HG03097 (cell line): ENCODE measurements around the gene MED13L.
"Not testable (repeated sequence)": the region's sequence is repeated elsewhere in the genome, so short reads cannot be mapped to it uniquely, and the experiment has no call there.

Experiments used
- ATAC-seq: cut with Tn5 transposase; IDR thresholded peaks from one replicate; pipeline ENCODE4 v1.9.1; 2021; ENCODE audit not compliant: unreplicated experiment, low FRiP score

MED13L gene

GRCh38 chr12:116249938-116250337 is 27.6 kb downstream of the MED13L start:
- ATAC-seq: no peak

GRCh38 chr12:116248930-116249329 is 28.6 kb downstream of the MED13L start:
- ATAC-seq: no peak

DNA sequence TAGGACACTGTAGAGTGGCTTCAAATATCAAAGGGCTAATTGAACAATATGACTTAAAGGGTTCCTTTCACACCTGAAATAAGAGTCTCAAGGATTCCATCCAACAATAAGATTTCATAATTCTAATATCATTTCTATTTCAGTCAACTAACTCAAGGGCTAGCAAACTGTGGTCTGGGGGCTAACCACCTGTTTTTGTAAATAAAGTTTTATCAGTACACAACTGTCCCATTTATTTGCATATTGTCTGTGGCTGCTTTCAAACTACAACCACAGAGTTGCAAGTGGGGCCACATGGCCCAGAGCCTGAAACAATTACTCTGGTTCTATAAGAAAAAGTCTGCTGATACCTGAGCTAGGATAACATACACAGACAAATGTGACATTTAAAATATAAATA is 29.1 kb downstream of the MED13L start:
- ATAC-seq: no peak

- no peak for ATAC-seq
Observed at GRCh38 chr12:116247377-116247776, 30.1 kb downstream of the MED13L start.

GRCh38 chr12:116246490-116247179 is 30.9 kb downstream of the MED13L start:
- ATAC-seq: no peak

DNA sequence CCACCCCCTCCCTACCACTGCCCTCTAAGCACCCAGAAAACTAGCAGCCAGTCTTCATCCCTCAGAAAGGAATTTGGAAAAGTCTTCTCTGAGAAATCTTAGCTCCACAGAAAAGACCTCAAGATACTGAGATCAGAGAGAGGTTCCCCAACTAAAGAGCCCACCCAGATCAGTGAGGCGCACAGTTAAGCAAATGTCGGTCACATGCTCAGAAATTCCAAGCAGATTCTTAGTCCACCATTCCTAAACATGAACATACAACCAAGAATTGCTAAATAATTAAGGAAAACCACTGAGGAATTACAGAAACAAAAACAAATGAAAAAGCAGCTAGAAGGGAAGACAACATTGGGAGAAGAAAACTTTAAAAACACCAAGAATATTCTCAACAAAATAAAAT is 32.3 kb downstream of the MED13L start:
- ATAC-seq: no peak

DNA sequence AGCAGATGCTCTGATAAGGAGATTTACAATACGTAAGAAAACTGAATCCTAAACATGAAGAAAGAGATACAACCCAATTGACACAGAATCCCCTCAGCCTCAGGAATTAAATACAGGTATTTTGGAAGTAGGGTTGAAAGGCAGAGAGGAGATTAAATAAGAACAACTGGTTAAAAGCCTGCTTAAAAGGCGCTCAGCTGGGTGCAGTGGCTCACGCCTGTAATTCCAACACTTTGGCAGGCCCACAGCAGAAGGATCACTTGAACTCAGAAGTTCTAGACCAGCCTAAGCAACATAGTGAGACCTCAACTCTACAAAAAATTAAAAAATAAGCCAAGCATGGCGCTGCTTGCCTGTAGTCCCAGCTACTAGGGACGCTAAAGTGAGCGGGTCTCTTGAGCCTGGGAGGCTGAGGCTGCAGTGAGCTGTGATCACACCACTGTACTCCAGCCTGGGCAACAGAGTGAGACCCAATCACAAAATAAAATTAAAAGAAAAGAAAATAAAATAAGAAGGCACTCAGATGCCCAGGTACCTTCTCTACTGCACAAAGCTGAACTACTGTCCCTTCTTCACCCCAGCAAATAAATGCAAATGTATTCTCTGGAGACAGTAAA is 32.9 kb downstream of the MED13L start:
- no peak for ATAC-seq

GRCh38 chr12:116244001-116244400 is 33.5 kb downstream of the MED13L start:
- no peak for ATAC-seq

DNA sequence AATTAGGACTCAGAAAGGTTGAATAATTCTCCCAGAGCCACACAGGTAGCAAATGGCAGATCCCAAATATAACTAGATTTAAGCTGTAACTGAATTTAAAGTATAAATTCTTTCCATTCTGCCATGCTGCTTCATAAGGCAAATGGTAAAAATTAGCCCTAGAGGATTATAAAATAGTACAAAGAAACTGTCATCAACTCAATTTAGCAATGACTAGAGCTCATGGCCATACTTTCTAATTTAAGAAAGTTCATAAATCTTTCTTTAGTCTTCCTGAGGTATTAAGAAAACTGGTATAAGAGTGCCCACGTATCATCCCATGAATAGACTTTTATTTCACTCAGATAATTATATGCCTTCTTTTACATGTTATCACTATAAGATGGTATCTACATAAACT is 34.8 kb downstream of the MED13L start:
- no peak for ATAC-seq

DNA sequence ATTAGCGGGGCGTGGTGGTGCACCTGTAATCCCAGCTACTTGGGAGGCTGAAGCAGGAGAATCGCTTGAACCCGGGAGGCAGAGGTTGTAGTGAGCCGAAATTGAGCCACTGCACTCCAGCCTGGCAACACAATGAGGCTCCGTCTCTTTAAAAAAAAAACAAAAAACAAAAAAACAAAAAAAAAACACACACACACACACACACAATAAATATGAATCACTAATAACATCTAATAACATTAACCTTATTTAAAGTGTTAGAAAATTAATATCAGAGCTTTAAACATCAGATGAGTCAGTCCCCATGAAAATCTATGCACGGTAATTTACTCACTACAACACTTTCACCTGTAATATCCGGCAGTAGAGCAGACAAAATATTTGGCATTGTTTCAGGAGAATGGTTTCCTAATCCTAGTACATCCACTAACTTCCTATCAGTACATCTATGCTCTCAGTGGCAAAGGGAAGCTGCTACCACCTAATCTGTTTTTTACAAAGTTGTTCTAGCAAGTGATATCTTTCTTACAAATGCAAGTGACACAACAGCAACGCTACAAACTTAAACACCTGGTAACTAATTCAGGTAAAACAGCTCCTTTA is 36.2 kb downstream of the MED13L start:
- ATAC-seq: no peak

GRCh38 chr12:116238570-116239119 is 38.8 kb downstream of the MED13L start:
- ATAC-seq: not testable (repeated sequence)

DNA sequence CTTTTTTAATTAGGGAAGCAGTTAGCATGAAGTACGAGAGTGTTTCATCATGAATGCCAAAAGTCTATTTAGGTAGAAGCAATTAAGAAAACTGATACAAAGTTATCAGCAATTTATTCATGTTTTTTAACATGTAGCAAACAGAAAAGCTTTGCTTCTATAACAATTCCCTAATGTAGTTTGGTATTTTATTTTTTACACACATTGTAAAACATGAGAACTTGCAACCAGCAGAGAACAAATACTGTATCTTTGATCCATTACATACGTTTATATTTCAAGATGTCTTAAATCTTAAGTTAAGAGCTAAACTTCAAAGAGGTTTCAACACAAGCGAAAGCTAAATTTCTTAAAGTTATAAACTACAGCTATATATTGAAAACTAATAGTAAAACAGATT is 39.3 kb downstream of the MED13L start:
- no peak for ATAC-seq

DNA sequence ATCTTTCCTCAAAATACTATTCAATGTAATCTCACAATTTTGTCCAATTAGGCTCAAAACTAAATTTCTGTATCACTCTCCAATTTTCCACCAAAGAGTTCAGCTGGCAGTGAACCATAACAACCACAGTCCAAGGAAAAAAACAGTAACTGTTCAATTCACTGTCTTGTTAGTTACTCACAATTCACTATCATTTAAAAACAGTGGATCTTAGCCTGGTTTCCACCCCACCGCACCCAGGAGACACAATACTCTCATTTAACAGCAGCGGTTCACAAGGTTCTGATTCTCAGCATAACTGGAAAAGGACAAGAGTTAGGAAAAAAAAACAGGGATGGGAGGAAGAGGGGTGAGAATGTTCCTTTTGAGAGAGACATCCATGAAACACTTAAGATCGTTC is 40.5 kb downstream of the MED13L start:
- ATAC-seq: no peak

- no peak for ATAC-seq
Observed at GRCh38 chr12:116236148-116236731, 41.3 kb downstream of the MED13L start.

DNA sequence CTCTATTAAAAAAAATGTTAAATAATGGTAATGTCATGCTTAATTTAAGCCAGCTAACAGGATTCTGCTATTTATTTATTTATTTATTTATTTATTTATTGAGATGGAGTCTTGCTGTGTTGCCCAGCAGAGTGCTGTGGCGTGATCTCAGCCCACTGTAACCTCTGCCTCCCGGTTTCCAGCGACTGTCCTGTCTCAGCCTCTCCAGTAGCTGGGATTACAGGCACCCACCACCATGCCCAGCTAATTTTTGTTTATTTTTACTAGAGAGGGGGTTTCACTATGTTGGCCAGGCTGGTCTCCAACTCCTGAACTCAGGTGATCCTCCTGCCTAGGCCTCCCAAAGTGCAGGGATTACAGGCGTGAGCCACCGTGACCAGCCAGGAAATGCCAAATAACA is 43.3 kb downstream of the MED13L start:
- not testable (repeated sequence) for ATAC-seq

DNA sequence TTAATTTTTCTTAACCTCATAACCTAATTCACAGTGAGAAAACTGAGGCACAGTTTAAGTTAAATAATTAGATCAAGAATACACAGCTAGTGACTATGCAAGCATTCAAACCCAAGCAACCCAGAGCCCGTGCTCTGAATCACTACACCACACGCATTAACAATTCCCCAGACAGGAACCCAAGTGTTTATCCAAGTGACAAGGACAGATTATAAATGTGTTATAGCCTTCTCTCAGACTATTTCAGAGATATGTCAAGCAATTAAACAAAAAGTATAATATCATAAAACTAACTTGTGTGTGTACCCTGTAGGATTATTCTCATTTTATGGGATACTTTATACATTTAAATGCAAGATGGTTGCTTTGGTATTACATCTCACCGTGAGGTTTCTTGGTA is 43.8 kb downstream of the MED13L start:
- no peak for ATAC-seq

GRCh38 chr12:116227811-116228210 is 49.7 kb downstream of the MED13L start:
- no peak for ATAC-seq

DNA sequence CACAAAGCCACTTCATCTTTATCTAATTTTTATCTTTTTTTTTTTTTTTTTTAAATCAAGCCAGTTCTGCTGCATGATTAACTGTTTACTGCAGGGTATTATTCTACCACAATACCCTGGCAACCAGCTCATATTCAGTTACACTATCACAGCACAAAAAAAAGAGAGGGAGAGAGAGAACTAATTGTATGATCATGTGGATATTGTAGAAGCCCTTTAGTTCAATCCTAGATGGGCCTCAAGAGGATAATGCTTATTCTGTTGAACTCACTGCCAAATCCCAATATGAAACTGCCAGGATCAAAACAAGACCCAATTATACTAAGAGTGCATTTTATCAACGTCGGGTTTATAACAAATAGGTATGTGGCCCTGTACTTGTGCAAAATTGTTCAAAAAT is 51.5 kb downstream of the MED13L start:
- ATAC-seq: no peak

- ATAC-seq: no peak
Observed at GRCh38 chr12:116222358-116222757, 55.1 kb downstream of the MED13L start.

DNA sequence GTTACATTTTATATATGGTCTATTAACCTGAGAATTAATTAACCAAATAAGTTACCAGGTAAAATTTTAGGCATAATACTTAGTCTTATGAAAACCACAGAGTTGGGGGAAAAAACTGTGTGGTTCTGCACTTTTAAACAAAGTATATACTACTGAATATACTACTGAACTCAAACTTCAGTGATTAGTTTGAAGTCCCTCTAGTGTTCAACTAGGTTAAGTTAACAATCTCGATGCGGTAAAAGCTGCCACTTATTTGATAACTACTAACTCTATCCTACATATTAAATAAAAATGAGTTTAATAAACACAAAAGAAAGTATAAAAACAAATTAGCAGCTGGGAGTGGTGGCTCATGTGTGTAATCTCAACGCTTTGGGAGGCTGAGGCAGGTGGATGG is 56.7 kb downstream of the MED13L start:
- no peak for ATAC-seq

DNA sequence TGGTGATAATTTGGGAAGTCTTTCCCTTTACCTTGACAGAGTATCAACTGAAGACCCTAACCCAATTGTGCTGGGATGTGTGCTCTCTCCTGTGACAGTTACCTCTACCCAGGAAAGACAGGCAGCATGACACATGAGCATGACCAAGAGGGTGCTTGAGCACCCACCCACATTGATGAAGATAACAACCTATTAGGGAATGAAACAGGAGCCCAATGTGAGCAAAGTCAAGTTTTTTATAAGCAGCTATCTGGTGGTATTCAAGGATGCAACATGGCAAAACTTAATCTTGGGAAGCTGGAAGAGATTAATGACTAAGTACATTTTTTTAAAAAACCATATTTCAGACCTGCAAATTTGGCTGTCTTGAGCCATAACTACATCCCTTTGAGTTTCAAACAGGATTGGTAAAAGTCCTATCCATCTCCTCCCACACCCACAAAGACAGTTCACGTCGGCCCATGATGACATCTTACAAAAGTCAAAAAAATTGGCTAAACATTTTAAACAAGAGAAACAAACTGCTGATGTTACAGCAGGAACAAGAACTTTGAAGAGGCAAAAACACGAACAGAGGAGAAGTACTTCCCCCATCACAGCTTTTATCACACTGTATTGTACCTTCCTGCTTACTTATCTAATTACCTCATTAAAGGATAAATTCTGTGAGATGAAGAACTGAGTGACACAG is 60.3 kb downstream of the MED13L start:
- ATAC-seq: no peak
